GM12878 (cell line): ENCODE measurements around the gene CDH16.

Experiments used
- GABPA ChIP-seq: IDR thresholded peaks from 2 replicates; pipeline ENCODE4 v1.6.1; 2014; ENCODE audit warnings: antibody characterized with exemption, low read depth, mild to moderate bottlenecking, inconsistent platforms
- JUNB ChIP-seq: IDR thresholded peaks from 2 replicates; pipeline ENCODE4 v1.6.1; 2016; ENCODE audit warnings: antibody characterized with exemption, mild to moderate bottlenecking

GRCh38 chr16:66888647-66889615 is 29.8 kb downstream of the CDH16 start:
- TF ChIP-seq GABPA, result no peak
- no peak for TF ChIP-seq JUNB
